SK-N-SH (cell line): ENCODE results near the gene ELAC2.

ENCODE experiments used
- CTCF ChIP-seq: fragments of 200-600 bp; sonication (generic); IDR thresholded peaks from 2 replicates; pipeline ENCODE4 v1.6.1; 2017; ENCODE audit warnings: antibody characterized with exemption, mild to moderate bottlenecking, moderate library complexity
- ELF1 ChIP-seq: IDR thresholded peaks from 2 replicates; pipeline ENCODE4 v1.4.0; 2012
- EP300 ChIP-seq, 2 experiments: IDR thresholded peaks; 2 replicates each; pipeline versions ENCODE4 v1.4.0 to v1.6.1; 2012; ENCODE audit warnings: borderline replicate concordance in 1 of 2, low read depth in 1 of 2, low read length in 1 of 2
- EZH2phosphoT487 ChIP-seq: fragments of 200-600 bp; sonication (generic); IDR thresholded peaks from 2 replicates; pipeline ENCODE4 v1.6.1; 2017; ENCODE audit warnings: low read depth, mixed run types, mild to moderate bottlenecking, antibody characterized with exemption, moderate library complexity, borderline replicate concordance
- FOSL2 ChIP-seq: IDR thresholded peaks from 2 replicates; pipeline ENCODE4 v1.4.0; 2012; ENCODE audit warnings: low read depth, mild to moderate bottlenecking, moderate library complexity, borderline replicate concordance
- FOXJ3 ChIP-seq: sonication (generic); formaldehyde crosslinking; IDR thresholded peaks from 2 replicates; pipeline ENCODE4 v1.5.1; 2020; ENCODE audit warnings: mild to moderate bottlenecking, missing genetic modification reagents
- POLR2AphosphoS5 ChIP-seq: IDR thresholded peaks from 2 replicates; pipeline ENCODE4 v1.6.1; 2012; ENCODE audit warnings: low read depth, low read length
- REST ChIP-seq: IDR thresholded peaks from 2 replicates; pipeline ENCODE4 v1.6.1; 2012; ENCODE audit warnings: mild to moderate bottlenecking, low read depth, low read length, moderate library complexity
- RXRA ChIP-seq: IDR thresholded peaks from 2 replicates; pipeline ENCODE4 v1.4.0; 2012; ENCODE audit warnings: low read depth, mild to moderate bottlenecking, borderline replicate concordance
- SIN3A ChIP-seq: IDR thresholded peaks from 2 replicates; pipeline ENCODE4 v1.6.1; 2012; ENCODE audit warnings: low read depth, mild to moderate bottlenecking, low read length, moderate library complexity, borderline replicate concordance
- USF2 ChIP-seq: fragments of 150-350 bp; IDR thresholded peaks from 2 replicates; pipeline ENCODE4 v1.6.1; 2017; ENCODE audit warnings: antibody characterized with exemption, low read length, low read depth, borderline replicate concordance

- TF ChIP-seq SIN3A: no peak
- no peak for TF ChIP-seq EZH2phosphoT487
- TF ChIP-seq FOSL2: no peak
- TF ChIP-seq POLR2AphosphoS5: no peak
- no peak for TF ChIP-seq REST
- TF ChIP-seq CTCF: no peak
- no peak for TF ChIP-seq RXRA
- no peak for TF ChIP-seq EP300 (IDR thresholded peaks at IDR 0.05; ENCODE audit: borderline replicate concordance in 1 of 2, low read depth in 1 of 2, low read length in 1 of 2)
- TF ChIP-seq FOXJ3 (CRISPR knock-in tag): no peak
- no peak for TF ChIP-seq ELF1
- TF ChIP-seq USF2: no peak
Measured at GRCh38 chr17:12977008-12977751, 40.6 kb downstream of the ELAC2 start.
